OCI-M2 (cell line): ENCODE measurements around the gene RNPEP.
"Not testable (repeated sequence)": the region's sequence is repeated elsewhere in the genome, so short reads cannot be mapped to it uniquely, and the experiment has no call there.

ENCODE experiments used
- DNase-seq: peaks from one replicate; lab custom pipeline; 2025; ENCODE audit not compliant: unreplicated experiment; lab: John Stamatoyannopoulos, UW

The RNPEP gene

DNA sequence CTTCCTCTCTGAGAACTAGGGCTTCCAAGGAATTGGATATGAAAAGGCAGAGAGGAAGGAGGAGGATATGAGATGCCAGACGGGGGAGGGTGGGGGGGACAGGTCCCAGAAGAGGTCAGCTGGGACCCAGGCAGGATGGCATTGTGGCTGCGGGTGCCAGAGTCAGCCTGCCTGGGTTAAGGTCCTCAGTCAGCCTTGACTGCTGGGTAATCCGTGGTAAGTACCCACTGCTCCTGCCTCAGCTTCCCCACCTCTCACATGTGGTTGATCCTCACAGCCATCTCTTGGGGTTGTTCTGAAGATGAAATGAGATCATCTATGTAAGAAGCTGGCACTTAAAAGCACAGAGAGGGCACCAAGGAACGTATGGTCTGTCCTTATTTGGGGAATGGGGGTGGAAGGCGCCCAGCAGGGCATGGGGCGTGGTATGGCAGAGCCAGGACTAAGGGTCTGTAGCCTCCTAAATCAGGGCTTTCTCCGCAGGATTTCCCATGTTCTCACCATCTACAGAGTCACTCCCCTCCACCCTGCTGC is 51.8 kb downstream of the RNPEP start:
- DNase-seq = no peak

DNA sequence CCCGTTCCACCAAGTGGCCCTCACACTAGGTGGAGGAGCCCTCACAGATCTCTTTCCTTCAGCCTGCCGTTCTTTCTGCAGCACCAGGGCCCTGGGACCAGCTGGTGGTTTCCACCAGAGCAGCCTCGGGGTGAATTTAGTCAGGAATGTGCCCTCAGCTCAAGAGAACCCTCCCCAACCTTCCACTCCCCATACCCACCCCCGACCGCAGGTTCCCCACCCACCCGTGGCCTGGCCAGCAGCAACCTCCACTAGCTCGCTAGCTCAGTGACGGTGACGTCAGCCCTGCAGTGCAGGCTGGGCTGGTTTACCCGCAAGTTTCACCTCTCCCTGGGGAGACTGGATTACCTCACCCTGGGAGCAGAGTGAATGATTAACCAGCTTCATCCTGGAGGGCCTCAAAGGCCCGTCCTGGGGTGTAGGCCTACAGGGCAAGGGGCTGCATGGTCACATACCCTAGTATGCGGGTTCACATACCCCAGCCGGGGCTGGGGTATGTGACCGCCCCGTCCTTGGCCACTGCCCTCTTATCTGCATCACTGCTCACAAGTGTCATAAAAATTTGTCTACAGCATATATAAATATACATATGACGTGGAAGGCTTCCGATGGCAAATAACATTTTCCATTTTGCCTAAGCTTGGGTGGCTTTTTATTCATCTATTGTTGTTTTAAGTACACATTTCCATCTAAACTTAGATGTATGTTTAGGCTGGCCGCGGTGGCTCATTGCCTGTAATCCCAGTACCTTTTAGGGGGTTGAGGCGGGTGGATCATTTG is 52.4 kb downstream of the RNPEP start:
- no peak for DNase-seq

DNA sequence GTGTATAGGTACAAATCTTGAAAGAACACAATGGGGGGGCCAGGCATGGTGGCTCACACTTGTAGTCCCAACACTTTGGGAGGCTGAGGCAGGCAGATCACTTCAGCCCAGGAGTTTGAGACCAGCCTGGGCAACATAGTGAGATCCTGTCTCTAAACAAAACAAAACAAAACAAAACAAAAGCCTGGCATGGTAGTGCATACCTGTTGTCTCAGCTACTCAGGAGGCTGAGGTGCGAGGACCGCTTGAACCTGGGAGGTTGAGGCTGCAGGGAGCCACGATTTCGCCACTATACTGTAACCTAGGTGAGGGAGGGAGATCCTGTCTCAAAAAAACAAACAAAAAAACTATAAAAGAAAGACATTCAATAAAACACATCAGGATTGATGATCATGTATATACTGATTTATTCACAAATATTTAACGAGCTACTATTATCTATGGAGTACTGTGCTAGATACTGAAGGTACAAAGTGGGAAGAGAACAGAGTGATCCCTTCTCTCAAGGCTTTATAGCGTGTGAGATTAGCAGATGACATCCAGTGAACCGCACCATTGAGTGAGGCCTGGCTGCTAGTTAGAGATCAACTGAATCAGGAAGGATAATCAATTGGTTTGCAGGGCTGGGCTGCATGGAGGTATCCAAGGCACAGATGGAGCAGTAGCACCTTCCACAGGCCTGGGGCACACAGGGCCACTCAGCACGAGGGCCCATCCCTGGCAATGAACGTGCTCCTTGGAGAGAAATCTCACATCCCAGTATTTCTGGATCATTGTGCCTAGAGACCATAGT is 54.3 kb downstream of the RNPEP start:
- no peak for DNase-seq

DNA sequence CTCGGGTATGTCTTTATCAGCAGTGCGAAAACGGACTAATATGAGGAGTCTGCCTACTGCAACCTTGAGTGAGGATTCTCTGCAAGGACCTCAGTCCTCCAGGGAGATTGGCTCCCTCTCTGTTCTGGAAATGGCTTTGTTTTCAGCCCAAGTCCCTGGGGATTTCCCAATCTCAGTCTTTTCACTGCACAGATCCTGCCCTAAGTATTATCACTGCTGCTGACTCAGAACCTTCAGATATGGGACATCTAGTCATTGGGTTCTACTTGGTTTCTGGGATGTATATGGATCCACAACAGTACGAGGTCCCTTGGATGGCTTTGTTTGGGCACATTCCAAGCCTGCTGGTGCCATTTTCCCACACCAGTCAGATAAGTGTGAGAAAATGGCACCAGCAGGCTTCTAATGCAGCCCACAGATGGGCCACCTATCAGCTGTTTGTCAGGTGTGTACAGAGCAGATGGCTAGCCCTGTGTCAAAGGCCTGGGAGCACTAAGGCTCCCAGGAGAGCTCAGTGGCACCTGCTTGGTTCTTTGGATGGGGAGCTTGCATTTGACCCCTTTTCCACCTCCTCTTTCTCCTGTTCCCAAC is 55.4 kb downstream of the RNPEP start:
- no peak for DNase-seq

DNA sequence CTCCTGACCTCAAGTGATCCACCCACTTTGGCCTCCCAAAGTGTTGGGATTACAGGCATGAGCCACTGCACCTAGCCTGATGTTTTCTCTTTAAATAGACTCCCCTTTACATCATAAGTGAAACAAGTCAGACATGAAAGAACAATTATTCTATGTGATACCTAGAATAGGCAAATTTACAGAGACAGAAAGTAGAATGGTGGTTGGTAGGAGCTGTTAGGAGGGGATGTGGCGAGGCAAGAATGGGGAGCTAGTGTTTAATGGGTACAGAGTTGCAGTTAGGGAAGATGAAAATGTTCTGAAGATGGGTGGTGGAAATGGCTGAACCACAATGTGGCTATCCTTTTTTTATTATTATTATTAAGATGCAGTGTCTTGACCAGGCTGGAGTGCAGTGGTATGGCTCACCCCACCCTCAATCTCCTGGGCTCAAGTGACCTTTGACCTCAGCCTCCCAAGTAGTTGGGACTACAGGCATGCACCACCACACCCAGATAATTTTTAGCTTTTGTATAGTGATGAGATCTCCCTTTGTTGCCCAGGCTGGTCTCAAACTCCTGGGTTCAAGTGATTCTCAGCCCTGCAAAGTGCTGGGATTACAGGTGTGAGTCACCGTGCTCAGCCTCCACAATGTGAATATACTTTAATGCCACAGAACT is 56.4 kb downstream of the RNPEP start:
- DNase-seq = no peak

DNA sequence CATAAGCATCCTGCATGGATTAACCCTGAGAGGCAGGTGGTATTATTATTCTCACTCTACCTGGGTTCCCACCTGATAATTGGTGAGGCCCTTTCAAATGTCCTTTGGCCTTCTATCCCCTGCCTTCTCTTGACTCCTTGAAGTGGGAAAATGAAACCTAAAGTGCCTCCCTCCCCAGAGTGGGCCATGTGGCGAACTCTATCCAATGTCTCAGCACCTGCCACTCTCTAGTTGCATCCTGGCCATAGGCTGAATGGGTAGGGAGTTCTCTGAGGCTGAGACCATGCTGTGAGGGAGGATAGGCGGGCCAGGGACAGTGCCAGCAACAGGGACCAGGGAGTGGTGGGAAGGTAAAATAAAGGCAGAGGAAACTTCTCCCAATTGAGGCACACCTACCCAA is 63.3 kb downstream of the RNPEP start:
- no peak for DNase-seq

DNA sequence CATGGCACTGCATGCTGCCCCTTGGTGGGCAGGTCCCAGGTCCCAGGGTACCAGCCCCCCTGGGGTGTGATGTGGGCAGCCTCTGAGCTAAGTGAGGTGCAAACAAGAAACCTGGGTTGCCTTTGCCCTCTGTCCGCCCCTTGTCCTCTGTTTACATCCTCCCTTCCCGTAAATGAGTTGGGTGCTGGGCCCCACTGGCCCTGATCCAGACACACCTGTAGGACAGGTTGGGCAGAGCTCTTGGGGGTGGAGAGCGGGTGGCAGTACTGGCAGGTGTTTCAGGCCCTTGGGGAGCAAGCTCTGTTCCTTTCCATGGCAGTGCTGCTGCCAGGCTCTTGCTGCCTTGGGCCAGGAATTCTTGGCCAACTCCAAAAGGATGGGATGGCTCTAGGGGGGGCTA is 63.8 kb downstream of the RNPEP start:
- no peak for DNase-seq

DNA sequence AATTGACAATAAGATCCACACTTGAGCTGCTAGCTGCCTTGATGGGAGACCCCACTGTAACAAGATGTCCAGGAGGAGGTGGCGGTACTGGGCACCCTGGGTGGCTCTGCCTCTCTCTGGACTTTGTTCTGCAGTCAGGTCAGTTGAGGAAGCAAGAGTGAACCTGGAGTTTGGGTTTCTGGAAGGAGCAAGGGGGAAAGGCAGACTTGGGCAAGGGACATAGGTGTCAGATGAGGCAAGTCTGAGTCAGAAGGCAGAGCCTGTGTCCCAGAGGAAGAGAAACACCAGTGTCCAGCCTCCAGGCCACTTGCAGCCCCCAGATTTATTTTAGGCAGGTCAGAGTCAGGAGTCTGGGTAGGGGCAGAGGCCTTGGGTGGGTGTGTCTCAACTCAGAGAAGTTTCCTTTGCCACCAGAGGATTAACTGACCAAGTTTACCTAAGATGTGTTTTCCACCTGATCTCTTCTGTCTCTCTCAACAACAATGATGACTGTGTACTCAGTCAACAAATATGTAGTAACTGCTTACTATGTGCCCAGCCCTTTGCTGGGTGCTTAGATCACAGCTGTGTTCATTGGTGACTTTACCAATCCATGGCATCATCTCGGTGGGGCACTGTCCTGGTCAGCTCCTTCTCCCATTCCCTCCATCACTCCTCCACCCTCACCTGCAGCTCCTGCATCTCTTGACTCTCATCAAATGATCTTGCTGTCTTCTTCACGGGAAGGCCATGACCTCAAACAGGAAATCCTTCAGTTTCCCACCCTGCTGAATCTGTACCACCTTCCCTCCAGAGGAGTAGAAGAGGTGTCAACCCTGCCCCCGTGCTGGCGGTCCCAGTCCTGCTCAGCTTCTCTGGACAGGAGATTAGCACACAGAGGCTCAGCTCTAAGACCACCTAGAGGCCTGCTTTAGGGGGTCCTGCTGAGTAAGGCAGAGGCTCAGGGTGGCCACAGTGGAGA is 64.6 kb downstream of the RNPEP start:
- DNase-seq = no peak

DNA sequence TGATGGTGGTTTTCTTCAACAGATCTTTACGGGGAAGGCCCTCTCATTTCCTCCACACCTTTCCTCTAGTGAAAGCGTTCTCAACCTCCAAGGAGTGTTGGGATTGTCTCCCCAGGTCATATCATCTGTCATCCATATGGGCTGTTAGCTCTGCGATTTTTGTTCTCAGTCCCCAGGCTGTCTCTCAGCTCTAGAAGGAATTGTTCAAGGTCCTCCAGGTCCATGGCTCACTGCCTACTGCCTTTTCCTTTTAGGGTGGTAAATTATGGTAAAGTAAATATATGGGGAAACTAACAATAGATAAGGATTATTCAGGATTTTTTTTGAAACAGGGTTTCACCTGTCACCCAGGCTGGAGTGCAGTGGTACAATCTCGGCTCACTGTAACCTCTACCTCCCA is 65.5 kb downstream of the RNPEP start:
- no peak for DNase-seq

DNA sequence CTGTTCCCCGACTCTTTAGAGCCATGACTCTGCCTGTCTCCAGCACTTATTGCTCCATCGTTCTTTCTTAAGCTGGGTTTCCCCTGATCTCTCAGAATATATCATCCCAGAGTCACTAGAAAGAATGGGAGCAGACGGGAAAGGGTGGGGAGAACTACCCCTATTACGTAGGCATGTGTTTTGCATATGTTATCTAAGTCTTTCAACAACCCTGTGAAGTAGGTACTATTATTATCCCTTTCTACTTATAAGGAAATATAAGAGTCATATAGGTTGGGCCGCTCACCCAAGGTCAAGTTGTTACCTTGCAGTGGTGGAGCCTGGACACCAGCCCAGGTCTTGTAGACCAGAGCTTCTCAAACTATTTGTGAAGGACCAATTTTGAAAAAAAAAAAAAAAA is 66.7 kb downstream of the RNPEP start:
- DNase-seq = no peak

DNA sequence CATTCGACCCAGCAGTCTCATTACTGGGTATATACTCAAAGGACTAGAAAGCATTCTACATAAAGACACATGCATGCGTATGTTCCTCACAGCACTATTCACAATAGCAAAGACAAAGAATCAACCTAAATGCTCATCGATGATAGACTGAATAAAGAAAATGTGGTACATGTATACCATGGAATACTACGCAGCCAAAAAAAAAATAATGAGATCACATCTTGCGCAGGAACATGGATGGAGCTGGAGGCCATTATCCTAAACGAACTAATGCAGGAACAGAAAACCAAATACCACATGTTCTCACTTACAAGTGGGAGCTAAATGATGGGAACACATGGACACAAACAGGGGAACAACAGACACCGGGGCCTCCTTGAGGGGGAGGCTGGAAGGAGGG is 71.6 kb downstream of the RNPEP start:
- DNase-seq = no peak

DNA sequence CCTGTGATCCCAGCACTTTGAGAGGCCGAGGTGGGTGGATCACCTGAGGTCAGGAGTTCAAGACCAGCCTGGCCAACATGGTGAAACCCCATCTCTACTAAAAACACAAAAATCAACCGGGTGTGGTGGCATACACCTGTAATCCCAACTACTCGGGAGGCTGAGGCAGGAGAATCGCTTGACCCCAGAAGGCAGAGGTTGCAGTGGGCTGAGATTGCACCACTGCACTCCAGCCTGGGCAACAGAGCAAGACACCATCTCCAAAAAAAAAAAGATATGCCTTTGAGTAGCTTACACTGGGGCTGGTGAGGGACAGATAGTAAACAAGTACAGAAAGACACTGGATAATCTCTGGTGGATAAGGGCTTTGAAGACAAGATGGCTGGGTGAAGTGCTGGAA is 72.2 kb downstream of the RNPEP start:
- DNase-seq = not testable (repeated sequence)
